ENCODE measurements around the gene UBB.

DNA sequence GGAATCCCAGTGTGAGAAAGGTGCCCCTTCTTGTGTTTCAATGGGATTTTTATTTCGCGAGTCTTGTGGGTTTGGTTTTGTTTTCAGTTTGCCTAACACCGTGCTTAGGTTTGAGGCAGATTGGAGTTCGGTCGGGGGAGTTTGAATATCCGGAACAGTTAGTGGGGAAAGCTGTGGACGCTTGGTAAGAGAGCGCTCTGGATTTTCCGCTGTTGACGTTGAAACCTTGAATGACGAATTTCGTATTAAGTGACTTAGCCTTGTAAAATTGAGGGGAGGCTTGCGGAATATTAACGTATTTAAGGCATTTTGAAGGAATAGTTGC is 567 bp downstream of the UBB start:
- TF ChIP-seq, protein P1, sequence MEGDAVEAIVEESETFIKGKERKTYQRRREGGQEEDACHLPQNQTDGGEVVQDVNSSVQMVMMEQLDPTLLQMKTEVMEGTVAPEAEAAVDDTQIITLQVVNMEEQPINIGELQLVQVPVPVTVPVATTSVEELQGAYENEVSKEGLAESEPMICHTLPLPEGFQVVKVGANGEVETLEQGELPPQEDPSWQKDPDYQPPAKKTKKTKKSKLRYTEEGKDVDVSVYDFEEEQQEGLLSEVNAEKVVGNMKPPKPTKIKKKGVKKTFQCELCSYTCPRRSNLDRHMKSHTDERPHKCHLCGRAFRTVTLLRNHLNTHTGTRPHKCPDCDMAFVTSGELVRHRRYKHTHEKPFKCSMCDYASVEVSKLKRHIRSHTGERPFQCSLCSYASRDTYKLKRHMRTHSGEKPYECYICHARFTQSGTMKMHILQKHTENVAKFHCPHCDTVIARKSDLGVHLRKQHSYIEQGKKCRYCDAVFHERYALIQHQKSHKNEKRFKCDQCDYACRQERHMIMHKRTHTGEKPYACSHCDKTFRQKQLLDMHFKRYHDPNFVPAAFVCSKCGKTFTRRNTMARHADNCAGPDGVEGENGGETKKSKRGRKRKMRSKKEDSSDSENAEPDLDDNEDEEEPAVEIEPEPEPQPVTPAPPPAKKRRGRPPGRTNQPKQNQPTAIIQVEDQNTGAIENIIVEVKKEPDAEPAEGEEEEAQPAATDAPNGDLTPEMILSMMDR (IDR thresholded peaks at IDR 0.05; ENCODE audit: low read length), result no peak
- no peak for TF ChIP-seq EZH2 (optimal IDR thresholded peaks at IDR 0.05; ENCODE audit: low read depth, low read length)
